ENCODE results near the gene ZNF79. TPM values are rescaled to one million over a fixed set of nuclear protein-coding genes. Genes with fewer than 3 reads are reported as not detected.
A peak's percentile ranks its signal among the peaks of the same experiment; 100 is the strongest.

The ZNF79 gene
- total and polyA plus RNA-seq, 2 of the 8 experiments (the other 6 are each of a cell fraction or from before 2014, with no cell fraction given) = 2.4 to 7.4 TPM

DNA sequence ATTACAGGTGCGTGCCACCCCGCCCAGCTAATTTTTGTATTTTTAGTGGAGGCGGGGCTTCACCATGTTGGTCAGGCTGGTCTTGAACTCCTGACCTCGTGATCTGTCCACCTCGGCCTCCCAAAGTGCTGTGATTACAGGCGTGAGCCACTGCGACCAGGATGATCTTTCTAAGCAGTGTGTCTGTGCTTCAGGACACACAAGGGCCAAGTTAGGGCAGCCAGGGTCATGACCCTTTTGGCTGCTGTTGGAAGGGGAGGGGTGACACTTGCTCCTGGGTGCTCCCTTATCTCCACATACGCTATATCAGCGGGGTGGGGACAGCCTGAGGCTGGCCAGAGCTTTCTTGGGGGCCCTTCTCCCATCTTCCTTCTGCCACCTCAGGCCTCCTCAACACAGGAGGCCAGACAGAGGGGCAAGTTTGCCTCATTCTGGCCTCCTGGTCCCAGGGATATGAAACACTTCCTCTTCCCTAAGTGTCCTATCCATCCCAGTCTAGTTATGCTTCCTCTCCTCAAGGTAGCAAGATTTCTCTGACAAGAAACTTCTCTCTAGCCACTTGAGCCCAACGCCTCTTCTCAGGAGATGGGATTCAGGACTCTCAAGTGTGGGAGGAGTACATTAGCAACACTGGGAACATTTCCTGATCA, 1.9 kb upstream of the ZNF79 start:
- no peak overlapping the region for H3K4ac ChIP-seq (replicated peaks; ENCODE audit: insufficient read length, low read depth, low read length)
- no peak for TF ChIP-seq CBX8 (IDR thresholded peaks at IDR 0.05; ENCODE audit: borderline replicate concordance, low read depth, low read length)
- H2AFZ ChIP-seq (ENCODE audit: low read length) = no peak overlapping the region
- H4K20me1 ChIP-seq (replicated peaks in 1 of 2; ENCODE audit: control insufficient read depth in 1 of 2, insufficient read depth in 2 of 2, low read length in 2 of 2) = peaks cover 2 to 6% of the 10 kb centered on the region in 2 experiments
- H3K23ac ChIP-seq (ENCODE audit: insufficient read length) = no peak overlapping the region
- no peak overlapping the region for H2BK15ac ChIP-seq (ENCODE audit: low read length)
- no peak overlapping the region for H3K18ac ChIP-seq (ENCODE audit: extremely low read depth, low read length)
- DNase-seq (ENCODE audit: low read depth in 1 of 2, low spot score in 2 of 2) (no peak), FAIRE-seq (no peak)
- H3K4me3 ChIP-seq (ENCODE audit: extremely low read depth in 1 of 4, insufficient read depth in 2 of 4, low read depth in 3 of 4, low read length in 4 of 4) = peak overlapping the region in 3 of 4 experiments; percentile 11 to 96 (median 94); a peak in 2 of 8 replicates
- no peak overlapping the region for H4K5ac ChIP-seq (ENCODE audit: insufficient read length, low read depth, low read length)
- no peak overlapping the region for H2BK12ac ChIP-seq (ENCODE audit: low read depth, low read length)
- no peak overlapping the region for H4K91ac ChIP-seq (replicated peaks; ENCODE audit: insufficient read length, low read length)
- H3K23me2 ChIP-seq (ENCODE audit: low read depth, low read length) = peaks cover 13% of the 10 kb centered on the region
- WGBS, 2 experiments (ENCODE audit: extremely low coverage in 1 of 2, insufficient coverage in 1 of 2, insufficient read length in 1 of 2, insufficient replicate concordance in 2 of 2, low coverage in 1 of 2, low lambda C conversion rate in 2 of 2, missing lambda C conversion rate in 1 of 2) = 92% methylated on average over 10 of the region's 10 CpGs; no CpG with 5 or more reads in 1 of the 2 experiments
- peak overlapping the region; percentile 58 to 74; a peak in 1 of 4 replicates for H3K4me2 ChIP-seq (ENCODE audit: insufficient read depth in 1 of 2, low read depth in 2 of 2, low read length in 2 of 2)
- ChIA-PET POLR2A (ENCODE audit: partially characterized antibody) (interaction anchor here (1.5 to 6.3 kb wide), 4 partner anchors 13 to 29 kb away, joined by 3 to 59 read pairs (median 28); partner anchors contain the start of genes LRSAM1, RPL12 and SLC2A8), CTCF (ENCODE audit: partially characterized antibody) (interaction anchor here (0.9 to 1.9 kb wide), 3 partner anchors 24 to 145 kb away, joined by 3 to 7 read pairs (median 4); partner anchors contain the start of gene SLC2A8)
- H3K56ac ChIP-seq (replicated peaks; ENCODE audit: insufficient read length, low read depth, low read length) = no peak overlapping the region
- H3K9me3 ChIP-seq (ENCODE audit: insufficient read depth in 2 of 2, low read depth in 1 of 2, low read length in 1 of 2) = no peaks in the 10 kb centered on the region
- H2AK5ac ChIP-seq (ENCODE audit: low read depth, low read length) = no peak overlapping the region
- H4K8ac ChIP-seq (ENCODE audit: extremely low read depth, insufficient read depth, low read length) = peak overlapping the region; percentile 8; the same call in 1 of the 2 replicates
- H3K14ac ChIP-seq (ENCODE audit: insufficient read length) = no peak overlapping the region
- no peaks in the 10 kb centered on the region for H3K27me3 ChIP-seq (replicated peaks in 1 of 4; ENCODE audit: control insufficient read depth in 3 of 4, extremely low read depth in 1 of 4, insufficient read depth in 3 of 4, low read length in 3 of 4)
- peaks cover 7 to 34% of the 10 kb centered on the region in 2 experiments for H3K79me2 ChIP-seq (ENCODE audit: control insufficient read depth in 1 of 2, insufficient read depth in 2 of 2, low read length in 2 of 2)
- no peak overlapping the region for H2BK120ac ChIP-seq (replicated peaks; ENCODE audit: low read depth, low read length)
- H3K9ac ChIP-seq (replicated peaks in 1 of 4; ENCODE audit: extremely low read depth in 1 of 4, low read depth in 3 of 4, low read length in 3 of 4) = peak overlapping the region in 1 of 4 experiments; percentile 13; a peak in 2 of 7 replicates
- no peak overlapping the region for H3K27ac ChIP-seq (ENCODE audit: low read depth, low read length)
- no peak overlapping the region for H2BK20ac ChIP-seq (ENCODE audit: low read length)
- peaks cover 4% of the 10 kb centered on the region for H3K79me1 ChIP-seq (ENCODE audit: low read depth, low read length)
- H3K4me1 ChIP-seq (replicated peaks in 1 of 4; ENCODE audit: control insufficient read depth in 3 of 4, insufficient read depth in 4 of 4, low read length in 3 of 4) = peaks cover 0 to 12% (median 7%) of the 10 kb centered on the region in 4 experiments; a peak in 6 of 7 replicates
- H3K36me3 ChIP-seq (ENCODE audit: control insufficient read depth in 2 of 4, insufficient read depth in 4 of 4, low read length in 3 of 4) = no peaks in the 10 kb centered on the region
- H2BK5ac ChIP-seq (ENCODE audit: low read depth, low read length) = no peak overlapping the region

Data from H1 (cell line).